Measurements from ENCODE around the gene HDAC4. TPM values are rescaled to one million over a fixed set of nuclear protein-coding genes. Genes with fewer than 3 reads are reported as not detected.
A peak's percentile ranks its signal among the peaks of the same experiment; 100 is the strongest.

HDAC4 gene
- total and polyA plus RNA-seq, 3 donors from 2014 or later: 29.0 to 67.5 (median 58.7) TPM

GRCh38 chr2:239212121-239212928, 188.5 kb downstream of the HDAC4 start:
- no peaks in the 10 kb centered on the region for H3K36me3 ChIP-seq (ENCODE audit: low read depth, missing control alignments)
- H3K27me3 ChIP-seq: no peaks in the 10 kb centered on the region
- H3K9me3 ChIP-seq: no peaks in the 10 kb centered on the region
- intact Hi-C loops (cut with DNase I; ENCODE audit: low total_unique reads): no loop called here
- WGBS, 2 donors: 81 to 82% methylated on average over 7 of the region's 7 CpGs
- no peak for DNase-seq
- no peak overlapping the region for H3K4me3 ChIP-seq
- peaks cover 21% of the 10 kb centered on the region for H3K4me1 ChIP-seq
- H3K27ac ChIP-seq: peak overlapping the region; percentile 23 to 69
- no peak for TF ChIP-seq POLR2A (IDR thresholded peaks at IDR 0.05)
- TF ChIP-seq CTCF (IDR thresholded peaks at IDR 0.05): no peak

DNA sequence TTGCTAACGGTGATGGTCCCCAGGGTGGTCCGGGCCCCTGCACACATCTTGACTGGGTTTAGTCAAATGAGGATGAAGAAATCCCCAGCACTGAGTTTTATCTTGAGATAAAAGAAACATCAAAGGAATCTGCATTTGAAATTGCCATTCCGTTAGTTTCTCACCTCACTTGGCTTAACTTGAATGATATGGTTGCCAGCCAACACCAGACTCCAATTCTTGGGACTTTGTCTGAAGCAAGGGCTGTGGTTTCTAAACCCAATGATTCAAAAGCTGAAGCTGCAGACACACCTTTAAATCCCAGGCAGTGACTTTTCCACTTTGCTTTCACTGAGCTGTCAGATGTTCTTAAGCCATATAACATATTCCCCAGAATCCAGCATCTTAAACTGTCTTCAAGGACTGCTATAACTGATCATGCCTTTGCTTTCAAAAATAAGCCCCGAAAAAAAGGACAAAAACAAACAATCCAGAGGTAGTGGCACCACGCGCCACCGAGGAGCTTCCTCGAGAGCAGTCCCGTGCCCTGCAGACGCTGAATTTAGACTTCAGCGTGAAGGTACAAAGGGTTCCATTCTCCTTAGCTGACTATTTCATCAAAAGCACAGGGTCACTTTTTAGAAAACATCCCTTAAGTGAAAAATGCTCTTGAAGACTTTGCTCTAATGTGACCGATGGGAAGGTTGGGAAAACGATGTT, 189.3 kb downstream of the HDAC4 start:
- Histone ChIP-seq H3K27ac (peak overlapping the region in 1 of 2 donors; percentile 69), H3K27me3 (no peaks in the 10 kb centered on the region), H3K9me3 (no peaks in the 10 kb centered on the region), H3K4me1 (peaks cover 19% of the 10 kb centered on the region), H3K36me3 (ENCODE audit: low read depth, missing control alignments) (no peaks in the 10 kb centered on the region), H3K4me3 (no peak overlapping the region)
- intact Hi-C loops (cut with DNase I; ENCODE audit: low total_unique reads): no loop called here
- no peak for TF ChIP-seq CTCF (IDR thresholded peaks at IDR 0.05)
- TF ChIP-seq POLR2A (IDR thresholded peaks at IDR 0.05): no peak
- DNase-seq: peak; percentile 61
- WGBS, 2 donors: 44 to 63% methylated on average over 13 of the region's 13 CpGs

- TF ChIP-seq POLR2A (IDR thresholded peaks at IDR 0.05) (no peak), CTCF (IDR thresholded peaks at IDR 0.05) (no peak)
- intact Hi-C loops (cut with DNase I; ENCODE audit: low total_unique reads): no loop called here
- Histone ChIP-seq H3K4me1 (peaks cover 15% of the 10 kb centered on the region), H3K27ac (no peak overlapping the region), H3K36me3 (ENCODE audit: low read depth, missing control alignments) (no peaks in the 10 kb centered on the region), H3K27me3 (no peaks in the 10 kb centered on the region), H3K9me3 (no peaks in the 10 kb centered on the region), H3K4me3 (no peak overlapping the region)
- no peak for DNase-seq
- WGBS, 2 donors: 88 to 95% methylated on average over 14 of the region's 14 CpGs
Observed at GRCh38 chr2:239209783-239210182, 191.0 kb downstream of the HDAC4 start.

DNA sequence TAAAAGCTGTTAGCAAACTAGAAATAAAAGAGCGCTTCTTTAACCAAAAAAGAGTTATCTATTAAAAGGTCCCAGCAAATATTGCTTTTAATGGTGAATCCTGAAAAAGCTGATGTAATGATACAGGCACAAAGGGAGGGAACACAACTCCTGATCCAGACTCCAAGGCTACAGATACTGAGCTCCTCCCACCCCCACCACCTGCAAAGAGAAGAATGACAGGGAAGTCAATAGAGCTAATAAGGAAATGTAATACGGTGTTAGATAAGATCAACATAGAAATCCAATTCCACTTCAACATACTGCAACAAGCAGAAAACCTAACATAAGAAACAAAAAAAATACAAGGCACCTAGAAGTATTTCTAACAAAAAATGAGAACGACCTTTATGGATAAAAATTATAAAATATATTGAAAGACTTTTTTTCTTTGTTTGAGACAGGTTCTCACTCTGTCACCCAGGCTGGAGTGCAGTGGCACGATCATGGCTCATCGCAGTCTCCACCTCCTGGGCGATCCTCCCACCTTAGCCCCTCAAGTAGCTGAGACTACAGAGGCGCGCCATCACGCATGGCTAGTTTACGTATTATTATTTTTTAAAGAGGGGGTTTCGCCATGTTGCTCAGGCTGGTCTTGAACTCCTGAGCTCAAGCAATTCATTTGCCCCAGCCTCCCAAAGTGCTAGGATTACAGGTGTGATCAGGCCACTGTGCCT, 192.2 kb downstream of the HDAC4 start:
- DNase-seq: no peak
- intact Hi-C loops (cut with DNase I; ENCODE audit: low total_unique reads): no loop called here
- 87 to 89% methylated on average over 11 of the region's 11 CpGs for WGBS, 2 donors
- H3K4me3 ChIP-seq: no peak overlapping the region
- H3K9me3 ChIP-seq: no peaks in the 10 kb centered on the region
- no peak overlapping the region for H3K27ac ChIP-seq
- peaks cover 15% of the 10 kb centered on the region for H3K4me1 ChIP-seq
- no peaks in the 10 kb centered on the region for H3K27me3 ChIP-seq
- no peak for TF ChIP-seq POLR2A (IDR thresholded peaks at IDR 0.05)
- no peak for TF ChIP-seq CTCF (IDR thresholded peaks at IDR 0.05)
- no peaks in the 10 kb centered on the region for H3K36me3 ChIP-seq (ENCODE audit: low read depth, missing control alignments)

Data from testis (tissue), 3 donors.